ENCODE measurements around the gene HSP90B1. TPM values are rescaled to one million over a fixed set of nuclear protein-coding genes. Genes with fewer than 3 reads are reported as not detected.

The HSP90B1 gene
- total RNA-seq, 1 experiment from 2014 or later: 534 TPM

DNA sequence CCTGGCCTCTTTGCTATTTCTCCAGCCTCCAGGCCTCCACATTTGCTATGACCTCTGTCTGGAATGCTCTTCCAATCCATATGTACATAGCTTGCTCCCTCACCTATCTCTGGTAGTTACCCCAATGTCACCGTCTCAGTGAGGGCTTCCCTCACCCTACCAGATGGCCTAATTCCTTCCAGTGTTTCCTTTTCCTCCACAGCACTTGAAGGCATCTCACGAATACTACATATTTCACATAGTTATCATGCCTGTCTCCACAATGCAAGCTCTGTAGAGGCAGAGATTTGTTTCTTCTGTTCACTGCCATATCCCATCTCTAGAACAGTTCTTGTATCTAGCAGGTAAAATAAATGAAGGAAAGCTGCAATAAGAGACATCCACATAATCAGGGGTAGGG, 21.3 kb upstream of the HSP90B1 start:
- Histone ChIP-seq H3K36me3 (ENCODE audit: low read depth) (no peaks in the 10 kb centered on the region), H3F3A (ENCODE audit: insufficient read depth, low read depth) (no peaks in the 10 kb centered on the region), H2AFZ (no peak overlapping the region), H4K20me1 (ENCODE audit: insufficient read depth) (no peaks in the 10 kb centered on the region), H3K27me3 (ENCODE audit: insufficient read depth, low read depth) (peaks cover 10% of the 10 kb centered on the region; the same call in 1 of the 2 replicates), H3K4me3 (no peak overlapping the region), H3K27ac (no peak overlapping the region), H3K4me1 (replicated peaks; ENCODE audit: insufficient read depth) (peaks cover 4% of the 10 kb centered on the region), H3K9me3 (ENCODE audit: insufficient read depth, low read depth) (no peaks in the 10 kb centered on the region), H3K79me2 (ENCODE audit: low read depth) (no peaks in the 10 kb centered on the region), H3K9me2 (ENCODE audit: insufficient read depth) (no peaks in the 10 kb centered on the region), H3K4me2 (no peak overlapping the region)
- POLR2A ChIA-PET (ENCODE audit: unreplicated experiment): interaction anchor here (1.0 kb wide), 1 partner anchor 249 kb away, joined by 7 read pairs; no protein-coding TSS in a partner anchor
- BruUV-seq (replicated peaks): no TSS peak
- intact Hi-C loops (cut with micrococcal nuclease; ENCODE audit: unreplicated experiment): no loop called here
- CTCF ChIA-PET: no interaction called here
- DNase-seq: no peak
- TF ChIP-seq, protein P1, sequence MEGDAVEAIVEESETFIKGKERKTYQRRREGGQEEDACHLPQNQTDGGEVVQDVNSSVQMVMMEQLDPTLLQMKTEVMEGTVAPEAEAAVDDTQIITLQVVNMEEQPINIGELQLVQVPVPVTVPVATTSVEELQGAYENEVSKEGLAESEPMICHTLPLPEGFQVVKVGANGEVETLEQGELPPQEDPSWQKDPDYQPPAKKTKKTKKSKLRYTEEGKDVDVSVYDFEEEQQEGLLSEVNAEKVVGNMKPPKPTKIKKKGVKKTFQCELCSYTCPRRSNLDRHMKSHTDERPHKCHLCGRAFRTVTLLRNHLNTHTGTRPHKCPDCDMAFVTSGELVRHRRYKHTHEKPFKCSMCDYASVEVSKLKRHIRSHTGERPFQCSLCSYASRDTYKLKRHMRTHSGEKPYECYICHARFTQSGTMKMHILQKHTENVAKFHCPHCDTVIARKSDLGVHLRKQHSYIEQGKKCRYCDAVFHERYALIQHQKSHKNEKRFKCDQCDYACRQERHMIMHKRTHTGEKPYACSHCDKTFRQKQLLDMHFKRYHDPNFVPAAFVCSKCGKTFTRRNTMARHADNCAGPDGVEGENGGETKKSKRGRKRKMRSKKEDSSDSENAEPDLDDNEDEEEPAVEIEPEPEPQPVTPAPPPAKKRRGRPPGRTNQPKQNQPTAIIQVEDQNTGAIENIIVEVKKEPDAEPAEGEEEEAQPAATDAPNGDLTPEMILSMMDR (conservative IDR thresholded peaks at IDR 0.05): no peak
- TF ChIP-seq EZH2 (IDR thresholded peaks at IDR 0.05; ENCODE audit: low read depth): no peak

DNA sequence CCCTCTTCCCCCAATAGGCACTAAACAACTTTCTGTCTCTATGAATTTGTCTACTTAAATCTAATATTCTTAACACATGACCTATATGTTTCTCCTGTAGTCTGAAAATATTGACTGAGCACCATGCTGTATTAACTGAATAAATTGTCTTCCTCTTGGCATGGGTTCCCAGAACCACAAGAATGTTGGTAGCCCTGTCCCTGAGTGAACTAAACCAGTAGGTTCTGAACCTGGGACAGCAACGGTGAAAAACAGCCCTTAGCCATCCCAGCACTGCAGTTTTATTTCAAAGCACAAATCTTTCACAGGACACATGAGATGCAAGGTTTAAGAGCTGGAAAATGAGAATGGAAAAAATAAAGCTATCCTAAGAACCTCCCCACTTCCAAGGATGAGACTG, 20.4 kb upstream of the HSP90B1 start:
- no peaks in the 10 kb centered on the region for H3F3A ChIP-seq (ENCODE audit: insufficient read depth, low read depth)
- no peaks in the 10 kb centered on the region for H3K9me3 ChIP-seq (ENCODE audit: insufficient read depth, low read depth)
- no peak overlapping the region for H3K4me2 ChIP-seq
- H3K4me1 ChIP-seq (replicated peaks; ENCODE audit: insufficient read depth): peaks cover 4% of the 10 kb centered on the region
- ChIA-PET POLR2A (ENCODE audit: unreplicated experiment) (interaction anchor here (0.7 kb wide), 1 partner anchor 9 kb away, joined by 3 read pairs; no protein-coding TSS in a partner anchor), CTCF (no interaction called here)
- H3K79me2 ChIP-seq (ENCODE audit: low read depth): no peaks in the 10 kb centered on the region
- H3K9me2 ChIP-seq (ENCODE audit: insufficient read depth): no peaks in the 10 kb centered on the region
- intact Hi-C loops (cut with micrococcal nuclease; ENCODE audit: unreplicated experiment): no loop called here
- H2AFZ ChIP-seq: no peak overlapping the region
- no peak for TF ChIP-seq EZH2 (IDR thresholded peaks at IDR 0.05; ENCODE audit: low read depth)
- TF ChIP-seq, protein P1 (conservative IDR thresholded peaks at IDR 0.05): no peak
- H3K4me3 ChIP-seq: no peak overlapping the region
- H3K27me3 ChIP-seq (ENCODE audit: insufficient read depth, low read depth): peaks cover 10% of the 10 kb centered on the region; the same call in 1 of the 2 replicates
- no peak for DNase-seq
- H3K27ac ChIP-seq: no peak overlapping the region
- H3K36me3 ChIP-seq (ENCODE audit: low read depth): no peaks in the 10 kb centered on the region
- H4K20me1 ChIP-seq (ENCODE audit: insufficient read depth): no peaks in the 10 kb centered on the region
- no TSS peak for BruUV-seq (replicated peaks)

DNA sequence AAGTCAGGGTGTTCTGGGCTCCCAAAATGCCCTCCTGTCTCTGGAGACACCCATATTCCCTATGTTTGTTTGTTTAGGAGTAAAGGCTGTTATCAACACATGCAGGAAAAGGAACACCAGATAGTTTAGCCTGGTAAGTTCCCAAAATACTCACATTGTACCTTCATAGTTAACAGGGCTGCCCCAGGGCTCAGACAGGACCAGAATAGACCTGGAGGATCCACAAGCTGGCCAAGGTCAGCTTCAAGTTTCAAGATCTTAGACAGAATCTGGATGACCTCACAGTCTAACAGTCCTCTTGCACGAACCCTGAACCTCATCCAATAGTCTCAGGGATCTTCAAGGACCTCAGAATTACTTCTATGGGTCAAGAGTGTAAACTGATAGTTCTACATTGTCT, 18.1 kb upstream of the HSP90B1 start:
- no peak overlapping the region for H3K27ac ChIP-seq
- no peak for TF ChIP-seq EZH2 (IDR thresholded peaks at IDR 0.05; ENCODE audit: low read depth)
- TF ChIP-seq, protein P1 (conservative IDR thresholded peaks at IDR 0.05): no peak
- POLR2A ChIA-PET (ENCODE audit: unreplicated experiment): no interaction called here
- peaks cover 4% of the 10 kb centered on the region for H3K4me1 ChIP-seq (replicated peaks; ENCODE audit: insufficient read depth)
- no peak for DNase-seq
- H3K79me2 ChIP-seq (ENCODE audit: low read depth): no peaks in the 10 kb centered on the region
- no peak overlapping the region for H2AFZ ChIP-seq
- H3K36me3 ChIP-seq (ENCODE audit: low read depth): no peaks in the 10 kb centered on the region
- no TSS peak for BruUV-seq (replicated peaks)
- no peak overlapping the region for H3K4me2 ChIP-seq
- H3K27me3 ChIP-seq (ENCODE audit: insufficient read depth, low read depth): no peaks in the 10 kb centered on the region
- CTCF ChIA-PET: no interaction called here
- no peaks in the 10 kb centered on the region for H4K20me1 ChIP-seq (ENCODE audit: insufficient read depth)
- no peaks in the 10 kb centered on the region for H3K9me2 ChIP-seq (ENCODE audit: insufficient read depth)
- H3F3A ChIP-seq (ENCODE audit: insufficient read depth, low read depth): no peaks in the 10 kb centered on the region
- no peak overlapping the region for H3K4me3 ChIP-seq
- intact Hi-C loops (cut with micrococcal nuclease; ENCODE audit: unreplicated experiment): no loop called here
- H3K9me3 ChIP-seq (ENCODE audit: insufficient read depth, low read depth): no peaks in the 10 kb centered on the region
